Neural progenitor cell (in vitro differentiated cells): ENCODE data around the gene IL36RN.

Source experiments
- EZH2phosphoT487 ChIP-seq: fragments of 200-600 bp; sonication (generic); IDR thresholded peaks from 2 replicates; pipeline ENCODE4 v1.6.1; 2017; ENCODE audit warnings: antibody characterized with exemption
- TF ChIP-seq, protein P1 (sequence below): fragments of 200-600 bp; sonication (generic); IDR thresholded peaks from 2 replicates; pipeline ENCODE4 v1.5.1; 2017; ENCODE audit warnings: antibody characterized with exemption, mild to moderate bottlenecking

DNA sequence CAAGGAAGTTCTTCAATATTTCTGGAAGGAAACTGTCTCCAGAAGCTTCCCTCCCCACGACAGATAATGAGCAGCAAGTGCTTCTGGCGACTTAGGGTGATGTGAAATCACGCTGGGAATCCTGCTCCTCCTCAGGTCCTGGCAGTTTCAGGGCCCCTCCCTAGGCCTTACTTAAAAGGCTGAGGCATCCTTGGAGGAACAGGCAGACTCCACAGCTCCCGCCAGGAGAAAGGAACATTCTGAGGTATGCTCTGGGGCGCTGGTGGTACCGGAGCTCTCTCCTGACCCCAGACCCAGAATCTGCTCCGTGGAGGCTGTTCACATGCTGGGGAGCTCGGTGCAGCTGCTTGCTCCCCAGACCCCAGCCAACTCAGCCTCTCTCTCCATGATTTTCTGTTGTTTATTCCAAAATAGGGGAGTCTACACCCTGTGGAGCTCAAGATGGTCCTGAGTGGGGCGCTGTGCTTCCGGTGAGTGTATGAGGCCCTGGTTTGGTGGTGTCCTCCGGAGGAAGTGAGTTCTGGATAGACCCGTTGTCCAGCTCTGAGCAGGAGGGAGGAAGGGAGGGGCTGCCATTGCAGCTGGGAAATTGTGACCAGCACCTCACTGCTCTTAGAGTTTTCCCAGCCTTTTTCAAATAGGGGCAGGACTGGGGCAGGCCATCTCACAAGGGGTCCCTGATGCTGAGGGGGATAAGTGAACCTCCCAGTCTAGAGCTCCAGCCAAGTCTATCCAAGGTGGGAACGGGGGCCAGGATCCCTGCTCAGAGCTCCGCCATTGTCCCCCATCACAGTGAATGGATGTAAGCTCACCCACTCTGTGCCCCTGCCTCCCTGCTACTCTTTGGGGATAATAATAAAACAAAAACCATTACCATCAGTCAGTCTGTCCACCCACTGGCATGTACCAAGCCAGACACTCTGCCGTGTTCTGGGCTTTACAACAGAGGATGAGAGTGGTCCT is at the start of gene IL36RN:
- TF ChIP-seq, protein P1, sequence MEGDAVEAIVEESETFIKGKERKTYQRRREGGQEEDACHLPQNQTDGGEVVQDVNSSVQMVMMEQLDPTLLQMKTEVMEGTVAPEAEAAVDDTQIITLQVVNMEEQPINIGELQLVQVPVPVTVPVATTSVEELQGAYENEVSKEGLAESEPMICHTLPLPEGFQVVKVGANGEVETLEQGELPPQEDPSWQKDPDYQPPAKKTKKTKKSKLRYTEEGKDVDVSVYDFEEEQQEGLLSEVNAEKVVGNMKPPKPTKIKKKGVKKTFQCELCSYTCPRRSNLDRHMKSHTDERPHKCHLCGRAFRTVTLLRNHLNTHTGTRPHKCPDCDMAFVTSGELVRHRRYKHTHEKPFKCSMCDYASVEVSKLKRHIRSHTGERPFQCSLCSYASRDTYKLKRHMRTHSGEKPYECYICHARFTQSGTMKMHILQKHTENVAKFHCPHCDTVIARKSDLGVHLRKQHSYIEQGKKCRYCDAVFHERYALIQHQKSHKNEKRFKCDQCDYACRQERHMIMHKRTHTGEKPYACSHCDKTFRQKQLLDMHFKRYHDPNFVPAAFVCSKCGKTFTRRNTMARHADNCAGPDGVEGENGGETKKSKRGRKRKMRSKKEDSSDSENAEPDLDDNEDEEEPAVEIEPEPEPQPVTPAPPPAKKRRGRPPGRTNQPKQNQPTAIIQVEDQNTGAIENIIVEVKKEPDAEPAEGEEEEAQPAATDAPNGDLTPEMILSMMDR, result no peak
- TF ChIP-seq EZH2phosphoT487, result no peak
